ENCODE data around the gene FBLN5.

The FBLN5 gene

DNA sequence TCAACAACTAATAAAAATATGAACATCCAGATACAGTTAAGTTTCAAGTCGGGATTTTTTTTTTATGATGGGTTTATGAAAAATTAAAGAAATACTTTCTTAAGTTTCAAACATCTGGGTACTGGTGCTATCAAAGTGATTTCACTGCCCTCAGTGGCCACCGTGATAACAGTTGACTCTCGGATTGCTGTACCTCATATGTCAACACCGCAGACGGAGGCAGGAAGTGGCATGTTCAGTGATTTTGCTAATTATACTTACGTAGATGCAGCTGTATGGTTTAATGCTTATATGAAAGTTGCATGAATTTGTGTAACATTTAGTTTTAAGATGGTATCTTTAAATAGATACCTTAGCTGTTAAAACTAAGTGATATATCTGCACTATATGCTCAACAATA, 20.8 kb upstream of the FBLN5 start:
- Histone ChIP-seq H3K9me3 (no peaks in the 10 kb centered on the region), H3K27ac (no peak overlapping the region), H3K27me3 (no peaks in the 10 kb centered on the region), H3K4me1 (ENCODE audit: control insufficient read depth in 1 of 2, insufficient read depth in 1 of 2, low read depth in 1 of 2, low read length in 1 of 2) (no peaks in the 10 kb centered on the region), H3K36me3 (peaks cover 53% of the 10 kb centered on the region), H3K4me3 (ENCODE audit: low read depth in 1 of 2, low read length in 1 of 2) (no peak overlapping the region)
- TF ChIP-seq, protein P1, sequence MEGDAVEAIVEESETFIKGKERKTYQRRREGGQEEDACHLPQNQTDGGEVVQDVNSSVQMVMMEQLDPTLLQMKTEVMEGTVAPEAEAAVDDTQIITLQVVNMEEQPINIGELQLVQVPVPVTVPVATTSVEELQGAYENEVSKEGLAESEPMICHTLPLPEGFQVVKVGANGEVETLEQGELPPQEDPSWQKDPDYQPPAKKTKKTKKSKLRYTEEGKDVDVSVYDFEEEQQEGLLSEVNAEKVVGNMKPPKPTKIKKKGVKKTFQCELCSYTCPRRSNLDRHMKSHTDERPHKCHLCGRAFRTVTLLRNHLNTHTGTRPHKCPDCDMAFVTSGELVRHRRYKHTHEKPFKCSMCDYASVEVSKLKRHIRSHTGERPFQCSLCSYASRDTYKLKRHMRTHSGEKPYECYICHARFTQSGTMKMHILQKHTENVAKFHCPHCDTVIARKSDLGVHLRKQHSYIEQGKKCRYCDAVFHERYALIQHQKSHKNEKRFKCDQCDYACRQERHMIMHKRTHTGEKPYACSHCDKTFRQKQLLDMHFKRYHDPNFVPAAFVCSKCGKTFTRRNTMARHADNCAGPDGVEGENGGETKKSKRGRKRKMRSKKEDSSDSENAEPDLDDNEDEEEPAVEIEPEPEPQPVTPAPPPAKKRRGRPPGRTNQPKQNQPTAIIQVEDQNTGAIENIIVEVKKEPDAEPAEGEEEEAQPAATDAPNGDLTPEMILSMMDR (IDR thresholded peaks at IDR 0.05): no peak

DNA sequence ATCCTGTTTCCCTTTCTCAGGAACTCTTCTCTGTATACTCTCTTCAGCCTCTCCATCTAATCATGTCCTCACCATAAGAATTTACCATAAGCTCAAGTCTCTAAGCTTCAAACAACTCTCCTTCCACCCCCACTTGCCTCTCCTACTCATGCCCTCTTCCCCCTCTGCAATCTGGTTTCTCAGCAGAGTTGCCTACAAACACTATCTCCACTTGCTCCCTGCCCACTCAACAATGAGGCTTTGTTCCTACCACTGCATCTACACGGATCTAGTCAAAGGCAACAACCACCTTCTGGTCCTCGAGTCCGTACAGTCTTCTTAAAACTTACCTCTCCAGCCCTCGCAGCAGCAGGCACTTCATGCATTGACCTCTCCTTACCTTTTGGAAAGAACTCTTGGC, 17.2 kb upstream of the FBLN5 start:
- no peaks in the 10 kb centered on the region for H3K9me3 ChIP-seq
- H3K27me3 ChIP-seq: no peaks in the 10 kb centered on the region
- TF ChIP-seq, protein P1 (IDR thresholded peaks at IDR 0.05): no peak
- H3K4me1 ChIP-seq (ENCODE audit: control insufficient read depth in 1 of 2, insufficient read depth in 1 of 2, low read depth in 1 of 2, low read length in 1 of 2): no peaks in the 10 kb centered on the region
- H3K36me3 ChIP-seq: peaks cover 24% of the 10 kb centered on the region
- H3K27ac ChIP-seq: no peak overlapping the region
- H3K4me3 ChIP-seq (ENCODE audit: low read depth in 1 of 2, low read length in 1 of 2): no peak overlapping the region

DNA sequence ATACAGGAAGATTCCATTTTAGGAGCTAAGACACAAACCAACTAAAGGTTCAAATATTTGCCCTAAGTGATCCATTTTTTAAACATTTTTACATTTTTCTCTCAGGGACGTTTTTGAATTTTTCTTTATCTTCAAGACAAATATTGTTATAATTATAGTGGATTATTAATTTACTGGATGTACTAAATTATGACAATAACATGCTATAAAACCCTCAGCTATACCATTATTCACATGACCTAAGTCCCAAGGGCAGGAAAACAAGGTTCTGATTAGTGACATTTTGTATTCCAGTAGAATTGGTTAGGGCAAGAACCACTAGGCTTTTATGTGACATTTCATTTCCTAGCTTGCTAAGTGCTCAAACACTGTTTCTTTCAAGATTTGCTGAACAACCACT, 16.5 kb upstream of the FBLN5 start:
- TF ChIP-seq, protein P1 (IDR thresholded peaks at IDR 0.05): no peak

DNA sequence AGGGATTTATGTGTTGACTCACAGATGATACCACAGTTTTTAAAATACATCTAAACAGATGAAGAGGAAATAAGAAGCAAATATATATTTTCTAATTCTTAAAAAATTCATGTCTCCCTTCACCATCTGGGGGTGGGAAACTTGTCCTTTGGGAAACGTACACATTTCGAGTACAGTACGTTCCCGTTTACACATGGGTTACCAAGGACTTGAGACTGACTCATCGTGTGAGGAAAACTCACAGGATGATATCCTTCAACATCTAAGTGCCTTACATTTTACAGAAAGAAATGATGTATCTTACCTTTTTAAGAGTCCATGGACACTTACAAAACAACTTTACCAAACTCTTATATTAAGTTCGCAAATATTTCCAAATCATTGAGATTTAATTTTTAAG, 16.0 kb upstream of the FBLN5 start:
- Histone ChIP-seq H3K4me1 (ENCODE audit: control insufficient read depth in 1 of 2, insufficient read depth in 1 of 2, low read depth in 1 of 2, low read length in 1 of 2) (no peaks in the 10 kb centered on the region), H3K36me3 (peaks cover 12% of the 10 kb centered on the region), H3K27ac (no peak overlapping the region), H3K4me3 (ENCODE audit: low read depth in 1 of 2, low read length in 1 of 2) (no peak overlapping the region), H3K27me3 (no peaks in the 10 kb centered on the region), H3K9me3 (no peaks in the 10 kb centered on the region)
- TF ChIP-seq, protein P1 (IDR thresholded peaks at IDR 0.05): no peak

More for the DNA sequence above, 16.5 kb upstream of the FBLN5 start:
- Histone ChIP-seq H3K27me3 (no peaks in the 10 kb centered on the region), H3K36me3 (peaks cover 17% of the 10 kb centered on the region), H3K4me3 (ENCODE audit: low read depth in 1 of 2, low read length in 1 of 2) (no peak overlapping the region), H3K27ac (no peak overlapping the region), H3K4me1 (ENCODE audit: control insufficient read depth in 1 of 2, insufficient read depth in 1 of 2, low read depth in 1 of 2, low read length in 1 of 2) (no peaks in the 10 kb centered on the region), H3K9me3 (no peaks in the 10 kb centered on the region)

DNA sequence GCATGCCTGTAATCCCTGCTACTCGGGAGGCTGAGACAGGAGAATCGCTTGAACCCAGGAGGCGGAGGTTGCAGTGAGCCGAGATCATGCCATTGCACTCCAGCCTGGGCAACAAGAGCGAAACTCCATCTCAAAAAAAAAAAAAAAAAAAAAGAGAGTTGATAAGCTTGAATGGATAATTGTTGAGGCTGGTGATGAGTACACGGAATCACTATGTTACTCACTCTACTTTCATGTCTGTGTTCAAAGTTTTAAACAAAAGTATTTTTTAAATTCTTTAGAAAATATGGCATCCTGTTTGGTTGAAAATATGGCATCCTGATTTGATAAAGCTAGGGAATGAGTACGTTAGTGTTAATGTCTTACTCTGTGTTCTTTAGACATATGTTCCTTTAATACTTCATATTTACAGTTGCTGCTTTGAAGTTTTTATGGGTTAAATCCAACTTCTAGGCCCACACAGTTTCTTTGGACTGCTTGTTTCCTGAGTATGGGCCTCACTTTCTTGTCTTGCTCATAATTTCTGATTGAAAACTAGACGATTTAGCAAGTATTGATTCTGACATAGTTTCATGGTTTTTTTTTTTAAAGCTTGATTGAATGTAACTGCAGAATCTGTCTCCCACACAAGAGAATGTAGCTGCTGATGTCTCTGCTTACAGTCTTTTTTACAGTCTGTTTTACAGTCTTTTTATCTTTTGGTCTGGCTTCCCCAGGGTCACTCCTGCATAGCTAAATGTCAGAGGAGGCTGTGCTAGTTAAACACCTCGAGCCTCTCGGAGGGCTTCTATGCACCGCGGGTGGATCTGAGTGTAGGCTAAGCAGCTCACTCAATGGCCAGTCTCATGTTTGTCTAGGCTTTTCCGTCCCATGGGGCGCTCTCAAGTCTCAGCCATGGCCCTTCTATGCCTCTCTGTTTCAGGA, 14.1 kb upstream of the FBLN5 start:
- no peaks in the 10 kb centered on the region for H3K27me3 ChIP-seq
- H3K9me3 ChIP-seq: no peaks in the 10 kb centered on the region
- TF ChIP-seq, protein P1 (IDR thresholded peaks at IDR 0.05): no peak
- no peaks in the 10 kb centered on the region for H3K36me3 ChIP-seq
- no peak overlapping the region for H3K27ac ChIP-seq
- no peaks in the 10 kb centered on the region for H3K4me1 ChIP-seq (ENCODE audit: control insufficient read depth in 1 of 2, insufficient read depth in 1 of 2, low read depth in 1 of 2, low read length in 1 of 2)
- no peak overlapping the region for H3K4me3 ChIP-seq (ENCODE audit: low read depth in 1 of 2, low read length in 1 of 2)

Data from neutrophil (primary cell).